ENCODE results near the gene API5.

API5 gene

DNA sequence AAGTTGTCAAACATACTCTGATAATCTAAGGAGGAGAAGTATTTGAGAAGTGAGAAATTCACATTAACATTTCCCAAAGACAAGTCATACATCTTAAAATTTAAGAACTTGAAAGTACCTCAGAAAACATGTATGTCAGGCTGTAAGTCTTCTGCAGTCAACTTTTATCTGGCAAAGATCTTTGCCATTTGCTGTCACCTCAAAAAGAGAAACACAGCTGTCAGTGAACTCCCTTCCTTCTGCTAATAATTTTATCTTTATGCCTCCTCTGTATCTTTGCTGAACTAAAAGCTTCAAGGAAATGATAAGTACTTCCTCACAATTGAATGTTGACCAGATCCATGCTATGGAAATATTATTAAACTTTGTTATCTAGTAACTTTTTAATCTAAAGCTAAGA is 65.6 kb downstream of the API5 start:
- TF ChIP-seq, protein P1, sequence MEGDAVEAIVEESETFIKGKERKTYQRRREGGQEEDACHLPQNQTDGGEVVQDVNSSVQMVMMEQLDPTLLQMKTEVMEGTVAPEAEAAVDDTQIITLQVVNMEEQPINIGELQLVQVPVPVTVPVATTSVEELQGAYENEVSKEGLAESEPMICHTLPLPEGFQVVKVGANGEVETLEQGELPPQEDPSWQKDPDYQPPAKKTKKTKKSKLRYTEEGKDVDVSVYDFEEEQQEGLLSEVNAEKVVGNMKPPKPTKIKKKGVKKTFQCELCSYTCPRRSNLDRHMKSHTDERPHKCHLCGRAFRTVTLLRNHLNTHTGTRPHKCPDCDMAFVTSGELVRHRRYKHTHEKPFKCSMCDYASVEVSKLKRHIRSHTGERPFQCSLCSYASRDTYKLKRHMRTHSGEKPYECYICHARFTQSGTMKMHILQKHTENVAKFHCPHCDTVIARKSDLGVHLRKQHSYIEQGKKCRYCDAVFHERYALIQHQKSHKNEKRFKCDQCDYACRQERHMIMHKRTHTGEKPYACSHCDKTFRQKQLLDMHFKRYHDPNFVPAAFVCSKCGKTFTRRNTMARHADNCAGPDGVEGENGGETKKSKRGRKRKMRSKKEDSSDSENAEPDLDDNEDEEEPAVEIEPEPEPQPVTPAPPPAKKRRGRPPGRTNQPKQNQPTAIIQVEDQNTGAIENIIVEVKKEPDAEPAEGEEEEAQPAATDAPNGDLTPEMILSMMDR (conservative IDR thresholded peaks at IDR 0.05; ENCODE audit: low read depth, low read length) = no peak
- no peak for DNase-seq (ENCODE audit: low read depth)
- no peak overlapping the region for H3K4me3 ChIP-seq (ENCODE audit: low read length)

DNA sequence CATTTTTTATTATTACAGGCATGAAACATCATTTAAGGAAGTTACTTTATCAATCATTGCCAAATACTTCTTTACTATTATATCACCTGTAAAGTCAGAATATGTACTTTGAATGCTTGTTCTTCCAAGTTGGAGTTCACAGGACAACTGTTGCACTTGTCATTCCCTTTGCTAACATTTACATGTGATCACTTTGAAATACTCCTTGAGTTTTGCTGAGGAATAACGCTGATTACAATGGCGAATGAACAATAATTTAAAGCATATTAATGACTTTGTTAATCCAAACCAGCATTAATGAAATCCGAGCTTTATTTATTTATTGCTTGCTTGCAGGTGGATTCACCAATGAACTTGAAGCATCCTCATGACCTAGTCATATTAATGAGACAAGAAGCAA is 67.1 kb downstream of the API5 start:
- TF ChIP-seq, protein P1 (conservative IDR thresholded peaks at IDR 0.05; ENCODE audit: low read depth, low read length) = no peak
- no peak overlapping the region for H3K4me3 ChIP-seq (ENCODE audit: low read length)
- DNase-seq (ENCODE audit: low read depth) = no peak

- no peak for DNase-seq (ENCODE audit: low read depth)
- TF ChIP-seq, protein P1 (conservative IDR thresholded peaks at IDR 0.05; ENCODE audit: low read depth, low read length) = no peak
- no peak overlapping the region for H3K4me3 ChIP-seq (ENCODE audit: low read length)
These were observed 70.0 kb downstream of the API5 start for GRCh38 chr11:43381802-43382201.

- TF ChIP-seq, protein P1 (conservative IDR thresholded peaks at IDR 0.05; ENCODE audit: low read depth, low read length) = no peak
- DNase-seq (ENCODE audit: low read depth) = no peak
These were observed 70.8 kb downstream of the API5 start for GRCh38 chr11:43382614-43383013.

DNA sequence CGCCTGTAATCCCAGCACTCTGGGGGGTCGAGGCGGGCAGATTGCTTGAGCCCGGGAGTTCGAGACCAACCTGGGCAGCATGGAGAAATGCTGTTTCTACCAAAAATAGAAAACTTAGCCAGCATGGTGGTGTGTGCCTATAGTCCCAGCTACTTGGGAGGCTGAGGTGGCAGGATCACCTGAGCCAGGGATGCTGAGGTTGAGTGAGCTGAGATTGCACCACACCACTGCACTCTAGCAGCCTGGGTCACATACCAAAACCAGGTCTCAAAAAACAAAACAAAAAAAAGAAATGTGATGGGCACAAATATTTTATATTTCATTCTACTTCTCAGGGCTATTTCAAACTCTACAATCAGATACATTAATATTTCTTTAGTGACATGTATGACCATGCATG is 72.6 kb downstream of the API5 start:
- no peak overlapping the region for H3K4me3 ChIP-seq (ENCODE audit: low read length)
- TF ChIP-seq, protein P1 (conservative IDR thresholded peaks at IDR 0.05; ENCODE audit: low read depth, low read length) = no peak
- no peak for DNase-seq (ENCODE audit: low read depth)

More at GRCh38 chr11:43382614-43383013, 70.8 kb downstream of the API5 start:
- H3K4me3 ChIP-seq (ENCODE audit: low read length) = no peak overlapping the region

- H3K4me3 ChIP-seq (ENCODE audit: low read length) = no peak overlapping the region
- no peak for DNase-seq (ENCODE audit: low read depth)
- TF ChIP-seq, protein P1 (conservative IDR thresholded peaks at IDR 0.05; ENCODE audit: low read depth, low read length) = no peak
These were observed 80.9 kb downstream of the API5 start for GRCh38 chr11:43392713-43393112.

- TF ChIP-seq, protein P1 (conservative IDR thresholded peaks at IDR 0.05; ENCODE audit: low read depth, low read length) = no peak
- no peak overlapping the region for H3K4me3 ChIP-seq (ENCODE audit: low read length)
- no peak for DNase-seq (ENCODE audit: low read depth)
These were observed 82.1 kb downstream of the API5 start for GRCh38 chr11:43393765-43394355.

All from retinal pigment epithelial cell (primary cell).